Stimulated activated CD4-positive, alpha-beta T cell treated with anti-CD3 and anti-CD28 coated beads, Interleukin-2, amount 100 ng/mL, for 48 hours (primary cell): ENCODE data around the gene ZNF93.
"Not testable (repeated sequence)": the region's sequence is repeated elsewhere in the genome, so short reads cannot be mapped to it uniquely, and the experiment has no call there.

Experiments used
- DNase-seq, 2 donors: peaks; one replicate each; pipeline ENCODE4 v3.0.0-alpha.2; 2020

The ZNF93 gene

GRCh38 chr19:19900729-19901444, at the start of gene ZNF93:
Gene ZNF93 (plus strand): TSS chr19:19900946. CDS start chr19:19901089, 143 bp downstream.
- DNase-seq, result peak; percentile 81 to 86

- DNase-seq, result not testable (repeated sequence)
Measured at GRCh38 chr19:19851740-19852139, 49.0 kb upstream of the ZNF93 start.

- no peak for DNase-seq
Measured at GRCh38 chr19:19858751-19859150, 42.0 kb upstream of the ZNF93 start.

- peak in 1 of 2 donors; percentile 38 for DNase-seq
Measured at GRCh38 chr19:19860756-19861390, 39.9 kb upstream of the ZNF93 start.

- peak; percentile 88 to 91 for DNase-seq
Measured at GRCh38 chr19:19865750-19866610, 34.8 kb upstream of the ZNF93 start, which contains the start of gene ZNF253. Gene ZNF253 (plus strand): TSS chr19:19865882. CDS start chr19:19865997, 115 bp downstream.

- DNase-seq, result peak; percentile 28 to 38
Measured at GRCh38 chr19:19866611-19867248, 34.0 kb upstream of the ZNF93 start.

GRCh38 chr19:19870086-19870485, 30.7 kb upstream of the ZNF93 start:
- DNase-seq, result not testable (repeated sequence)

- DNase-seq, result no peak
Measured at GRCh38 chr19:19871932-19872331, 28.8 kb upstream of the ZNF93 start.

GRCh38 chr19:19873381-19873780, 27.4 kb upstream of the ZNF93 start:
- no peak for DNase-seq

GRCh38 chr19:19877724-19878123, 23.0 kb upstream of the ZNF93 start:
- DNase-seq, result no peak

- no peak for DNase-seq
Measured at GRCh38 chr19:19884583-19884982, 16.2 kb upstream of the ZNF93 start.

- DNase-seq, result not testable (repeated sequence)
Measured at GRCh38 chr19:19892055-19892941, 8.4 kb upstream of the ZNF93 start.

- DNase-seq, result no peak
Measured at GRCh38 chr19:19900139-19900728, 512 bp upstream of the ZNF93 start.

GRCh38 chr19:19907551-19907950, 6.8 kb downstream of the ZNF93 start:
- not testable (repeated sequence) for DNase-seq

GRCh38 chr19:19909654-19910053, 8.9 kb downstream of the ZNF93 start:
- DNase-seq, result no peak

GRCh38 chr19:19911150-19911549, 10.4 kb downstream of the ZNF93 start:
- DNase-seq, result no peak

GRCh38 chr19:19914596-19914995, 13.8 kb downstream of the ZNF93 start:
- DNase-seq, result no peak

GRCh38 chr19:19930417-19930816, 29.7 kb downstream of the ZNF93 start:
- peak; percentile 20 to 23 for DNase-seq

- not testable (repeated sequence) for DNase-seq
Measured at GRCh38 chr19:19933432-19934314, 32.9 kb downstream of the ZNF93 start.

- no peak for DNase-seq
Measured at GRCh38 chr19:19937403-19937802, 36.7 kb downstream of the ZNF93 start.
